ENCODE measurements around the gene CD55.

Gene CD55

GRCh38 chr1:207312604-207312920 lies 8.9 kb upstream of the CD55 start:
- H3K36me3 ChIP-seq: no peaks in the 10 kb centered on the region
- no peak for DNase-seq
- intact Hi-C loops (cut with DNase I; ENCODE audit: low total_unique reads): no loop called here
- no peak overlapping the region for H3K4me3 ChIP-seq
- no peaks in the 10 kb centered on the region for H3K9me3 ChIP-seq
- H3K27ac ChIP-seq: no peak overlapping the region
- no peaks in the 10 kb centered on the region for H3K27me3 ChIP-seq
- TF ChIP-seq CTCF (IDR thresholded peaks at IDR 0.05): no peak
- H3K4me1 ChIP-seq: peaks cover 0 to 14% (median 0%) of the 10 kb centered on the region in 4 donors

- Histone ChIP-seq H3K4me1 (peaks cover 0 to 14% (median 0%) of the 10 kb centered on the region in 4 donors), H3K9me3 (no peaks in the 10 kb centered on the region), H3K4me3 (no peak overlapping the region), H3K36me3 (no peaks in the 10 kb centered on the region), H3K27ac (no peak overlapping the region), H3K27me3 (no peaks in the 10 kb centered on the region)
- intact Hi-C loops (cut with DNase I; ENCODE audit: low total_unique reads): no loop called here
- TF ChIP-seq CTCF (IDR thresholded peaks at IDR 0.05): no peak
- DNase-seq: no peak
These were observed 8.3 kb upstream of the CD55 start for GRCh38 chr1:207313131-207313530.

GRCh38 chr1:207314816-207315215 lies 6.7 kb upstream of the CD55 start:
- intact Hi-C loops (cut with DNase I; ENCODE audit: low total_unique reads): no loop called here

GRCh38 chr1:207315435-207315834 lies 6.0 kb upstream of the CD55 start:
- no peak overlapping the region for H3K4me3 ChIP-seq
- no peak for TF ChIP-seq CTCF (IDR thresholded peaks at IDR 0.05)
- no peaks in the 10 kb centered on the region for H3K9me3 ChIP-seq
- H3K36me3 ChIP-seq: no peaks in the 10 kb centered on the region
- no peaks in the 10 kb centered on the region for H3K27me3 ChIP-seq
- H3K4me1 ChIP-seq: peaks cover 0 to 14% (median 0%) of the 10 kb centered on the region in 4 donors
- no peak overlapping the region for H3K27ac ChIP-seq
- intact Hi-C loops (cut with DNase I; ENCODE audit: low total_unique reads): no loop called here
- no peak for DNase-seq

More at GRCh38 chr1:207314816-207315215, 6.7 kb upstream of the CD55 start:
- H3K36me3 ChIP-seq: no peaks in the 10 kb centered on the region
- no peaks in the 10 kb centered on the region for H3K9me3 ChIP-seq
- no peak for TF ChIP-seq CTCF (IDR thresholded peaks at IDR 0.05)
- H3K4me3 ChIP-seq: no peak overlapping the region
- H3K27ac ChIP-seq: no peak overlapping the region
- DNase-seq: no peak
- H3K27me3 ChIP-seq: no peaks in the 10 kb centered on the region
- peaks cover 0 to 14% (median 0%) of the 10 kb centered on the region in 4 donors for H3K4me1 ChIP-seq

GRCh38 chr1:207316141-207316540 lies 5.3 kb upstream of the CD55 start:
- Histone ChIP-seq H3K36me3 (no peaks in the 10 kb centered on the region), H3K27me3 (no peaks in the 10 kb centered on the region), H3K4me3 (no peak overlapping the region), H3K4me1 (peaks cover 0 to 14% (median 0%) of the 10 kb centered on the region in 4 donors), H3K9me3 (no peaks in the 10 kb centered on the region), H3K27ac (no peak overlapping the region)
- no peak for TF ChIP-seq CTCF (IDR thresholded peaks at IDR 0.05)
- no peak for DNase-seq
- intact Hi-C loops (cut with DNase I; ENCODE audit: low total_unique reads): no loop called here

Data from tibial artery (tissue), 4 donors.